NT2/D1 (cell line): ENCODE data around the gene TBC1D19.

Source experiments
- DNase-seq: peaks from one replicate; pipeline ENCODE4 v3.0.0-alpha.2; 2011; ENCODE audit warnings: low read depth, low spot score
- H3K27me3 ChIP-seq: 2 replicates; pipeline ENCODE4 v1.6.0; 2011; ENCODE audit warnings: mild to moderate bottlenecking; ENCODE audit not compliant: insufficient read length, insufficient read depth
- H3K36me3 ChIP-seq: 2 replicates; pipeline ENCODE4 v1.6.1; 2011; ENCODE audit warnings: mild to moderate bottlenecking, low read length, mixed read lengths; ENCODE audit not compliant: insufficient read depth, insufficient read length
- H3K4me1 ChIP-seq: 2 replicates; pipeline ENCODE4 v1.5.1; 2011; ENCODE audit not compliant: insufficient read depth, insufficient read length
- H3K4me3 ChIP-seq: 2 replicates; pipeline ENCODE4 v1.5.1; 2011; ENCODE audit warnings: low read depth; ENCODE audit not compliant: insufficient read length
- H3K9ac ChIP-seq: 2 replicates; pipeline ENCODE4 v1.6.0; 2011; ENCODE audit warnings: low read depth; ENCODE audit not compliant: insufficient read length
- H3K9me3 ChIP-seq: 2 replicates; pipeline ENCODE4 v1.5.1; 2011; ENCODE audit warnings: mild to moderate bottlenecking, low read length; ENCODE audit not compliant: insufficient read depth
- SUZ12 ChIP-seq: IDR thresholded peaks from 2 replicates; pipeline ENCODE4 v1.6.1; 2011; ENCODE audit not compliant: insufficient read length, insufficient read depth; ENCODE audit errors: extremely low read depth
- YY1 ChIP-seq: IDR thresholded peaks from 2 replicates; pipeline ENCODE4 v1.6.1; 2011; ENCODE audit not compliant: insufficient read length, insufficient read depth
- ZNF274 ChIP-seq: IDR thresholded peaks from 2 replicates; pipeline ENCODE4 v1.6.1; 2011; ENCODE audit warnings: mild to moderate bottlenecking, low read depth, low read length

The TBC1D19 gene

GRCh38 chr4:26731351-26732035 lies 147.6 kb downstream of the TBC1D19 start:
- Histone ChIP-seq H3K9ac (no peak overlapping the region), H3K4me1 (no peaks in the 10 kb centered on the region), H3K36me3 (peaks cover 3% of the 10 kb centered on the region), H3K27me3 (no peaks in the 10 kb centered on the region), H3K9me3 (no peaks in the 10 kb centered on the region), H3K4me3 (no peak overlapping the region)
- TF ChIP-seq ZNF274 (no peak), SUZ12 (no peak), YY1 (no peak)
- no peak for DNase-seq

DNA sequence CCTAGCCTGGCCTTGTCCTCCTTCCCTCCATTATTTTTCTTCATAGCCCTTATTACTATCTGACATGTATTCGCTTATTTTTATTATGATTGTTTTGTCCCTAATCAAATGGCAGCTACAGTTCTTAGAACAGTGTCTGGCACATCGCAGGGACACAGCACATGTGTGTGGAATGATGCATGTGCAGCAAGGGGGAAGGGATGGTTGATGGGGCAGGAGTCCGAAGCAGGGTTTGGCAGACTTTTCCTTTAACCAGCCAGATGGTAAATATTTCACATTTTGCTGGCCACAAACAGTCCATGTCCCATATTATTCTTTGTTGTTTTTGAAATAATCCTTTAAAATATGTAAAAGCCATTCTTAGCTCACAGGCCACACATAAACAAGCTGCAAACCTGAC lies 148.5 kb downstream of the TBC1D19 start:
- no peaks in the 10 kb centered on the region for H3K4me1 ChIP-seq
- H3K27me3 ChIP-seq, result no peaks in the 10 kb centered on the region
- no peak overlapping the region for H3K9ac ChIP-seq
- H3K9me3 ChIP-seq, result no peaks in the 10 kb centered on the region
- DNase-seq, result no peak
- peaks cover 3% of the 10 kb centered on the region for H3K36me3 ChIP-seq
- TF ChIP-seq ZNF274, result no peak
- TF ChIP-seq YY1, result no peak
- TF ChIP-seq SUZ12, result no peak
- H3K4me3 ChIP-seq, result no peak overlapping the region

GRCh38 chr4:26736621-26737020 lies 152.7 kb downstream of the TBC1D19 start:
- Histone ChIP-seq H3K36me3 (no peaks in the 10 kb centered on the region), H3K27me3 (no peaks in the 10 kb centered on the region), H3K9me3 (no peaks in the 10 kb centered on the region), H3K4me3 (no peak overlapping the region), H3K4me1 (no peaks in the 10 kb centered on the region), H3K9ac (no peak overlapping the region)
- DNase-seq, result no peak
- TF ChIP-seq ZNF274 (no peak), YY1 (no peak), SUZ12 (no peak)

DNA sequence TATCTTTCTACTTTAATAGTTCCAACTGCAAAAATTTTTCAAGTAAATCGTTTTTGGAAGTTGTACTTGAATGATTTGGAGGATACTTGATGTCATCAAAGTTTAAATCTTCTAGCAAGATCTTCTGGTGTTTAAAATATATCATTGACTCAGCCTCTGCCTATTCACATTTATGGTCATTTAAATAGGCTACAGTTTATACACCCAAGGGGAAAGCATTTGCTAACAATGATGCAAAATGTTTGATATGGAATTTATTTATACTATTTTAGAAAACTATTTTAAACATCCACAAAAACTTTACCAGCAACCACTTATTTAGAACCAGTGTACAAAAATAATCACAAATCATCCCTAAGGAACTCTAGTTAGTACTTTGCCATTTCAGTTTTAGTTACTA lies 153.5 kb downstream of the TBC1D19 start:
- Histone ChIP-seq H3K9ac (no peak overlapping the region), H3K4me1 (no peaks in the 10 kb centered on the region), H3K9me3 (no peaks in the 10 kb centered on the region), H3K36me3 (no peaks in the 10 kb centered on the region), H3K27me3 (no peaks in the 10 kb centered on the region), H3K4me3 (no peak overlapping the region)
- no peak for TF ChIP-seq SUZ12
- no peak for TF ChIP-seq YY1
- TF ChIP-seq ZNF274, result no peak
- no peak for DNase-seq

DNA sequence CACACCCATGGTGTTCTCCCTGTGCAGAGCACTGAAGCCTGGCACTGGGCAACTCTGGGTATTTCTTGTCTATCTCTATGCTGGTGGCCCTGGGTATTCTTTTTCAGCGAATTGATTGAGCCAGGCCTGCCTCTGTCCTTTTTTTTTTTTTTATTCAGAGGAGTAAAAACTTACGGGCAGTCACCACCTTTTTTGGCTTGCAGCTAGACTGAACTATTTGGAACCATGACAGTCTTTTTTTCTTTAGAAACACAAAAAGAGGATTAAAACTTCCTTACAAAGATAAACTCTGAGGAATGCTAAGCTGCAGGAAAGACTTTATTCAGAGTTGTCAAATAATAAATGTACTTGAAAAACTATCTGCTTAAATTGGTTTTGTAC lies 157.6 kb downstream of the TBC1D19 start:
- TF ChIP-seq ZNF274 (no peak), YY1 (no peak), SUZ12 (no peak)
- Histone ChIP-seq H3K9ac (no peak overlapping the region), H3K9me3 (no peaks in the 10 kb centered on the region), H3K27me3 (no peaks in the 10 kb centered on the region), H3K36me3 (no peaks in the 10 kb centered on the region), H3K4me1 (no peaks in the 10 kb centered on the region), H3K4me3 (no peak overlapping the region)
- DNase-seq, result no peak

DNA sequence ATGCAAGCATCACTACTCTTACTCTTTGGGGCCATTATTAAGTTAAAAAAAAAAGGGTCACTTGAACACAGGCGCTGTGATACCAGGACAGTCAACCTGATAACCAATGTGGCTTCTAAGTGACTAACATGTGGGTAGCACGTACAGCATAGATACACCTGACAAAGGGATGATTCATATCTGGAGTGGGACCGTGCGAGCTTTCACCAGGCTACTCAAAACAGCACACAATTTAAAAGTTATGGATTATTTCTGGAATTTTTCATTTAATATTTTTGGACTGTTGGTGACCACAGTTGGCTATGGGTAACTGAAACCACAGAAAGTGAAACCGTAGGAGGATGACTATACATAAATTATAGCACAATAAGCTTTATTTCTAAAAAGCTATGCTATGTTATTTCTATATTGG lies 162.9 kb downstream of the TBC1D19 start:
- Histone ChIP-seq H3K9me3 (no peaks in the 10 kb centered on the region), H3K4me1 (no peaks in the 10 kb centered on the region), H3K27me3 (no peaks in the 10 kb centered on the region), H3K36me3 (peaks cover 3% of the 10 kb centered on the region), H3K9ac (no peak overlapping the region), H3K4me3 (no peak overlapping the region)
- DNase-seq, result no peak
- no peak for TF ChIP-seq ZNF274

- Histone ChIP-seq H3K9me3 (no peaks in the 10 kb centered on the region), H3K27me3 (no peaks in the 10 kb centered on the region), H3K9ac (no peak overlapping the region), H3K4me1 (no peaks in the 10 kb centered on the region), H3K4me3 (no peak overlapping the region), H3K36me3 (peaks cover 3% of the 10 kb centered on the region)
- no peak for TF ChIP-seq SUZ12
- no peak for TF ChIP-seq ZNF274
- TF ChIP-seq YY1, result no peak
- DNase-seq, result no peak
These were observed 164.9 kb downstream of the TBC1D19 start for GRCh38 chr4:26748811-26749210.
